PC-3 (cell line): ENCODE results near the gene PIM3. TPM values are rescaled to one million over a fixed set of nuclear protein-coding genes. Genes with fewer than 3 reads are reported as not detected.

ENCODE experiments used
- ATAC-seq: fragments of 200-7000 bp; cut with Tn5 transposase; 2 replicates; pipeline ENCODE4 v1.9.1; 2020; ENCODE audit warnings: mild to moderate bottlenecking, moderate library complexity
- BruUV-seq: library from RNA; stranded (reverse); fragments of 400-500 nt; replicated peaks from 2 replicates; lab custom pipeline; 2021; lab: Mats Ljungman, UMichigan
- CTCF ChIA-PET: fragments of 300-600 bp; sonication (Branson Sonifier 250); formaldehyde crosslinking; loops from one replicate; lab custom pipeline; 2022; ENCODE audit warnings: antibody characterized with exemption; lab: Charles Lee
- POLR2A ChIA-PET: fragments of 300-600 bp; sonication (Branson Sonifier 250); formaldehyde crosslinking; loops from one replicate; lab custom pipeline; 2022; ENCODE audit warnings: antibody characterized with exemption; ENCODE audit not compliant: unreplicated experiment; lab: Charles Lee
- DNase-seq: peaks from one replicate; pipeline ENCODE4 v3.0.0-alpha.2; 2015
- H2AFZ ChIP-seq: fragments of 300-600 bp; sonication (generic); 2 replicates; pipeline ENCODE4 v1.6.0; 2016; ENCODE audit warnings: antibody characterized with exemption, low read length
- H3F3A ChIP-seq: fragments of 300-600 bp; sonication (generic); one replicate; pipeline ENCODE4 v1.6.0; 2017; ENCODE audit warnings: antibody characterized with exemption, low read length, control low read depth, mild to moderate bottlenecking; ENCODE audit not compliant: unreplicated experiment
- H3K27ac ChIP-seq: fragments of 300-600 bp; sonication (generic); 2 replicates; pipeline ENCODE4 v1.5.1; 2016; ENCODE audit warnings: mild to moderate bottlenecking, low read length
- H3K27me3 ChIP-seq: fragments of 300-600 bp; sonication (generic); 2 replicates; pipeline ENCODE4 v1.6.1; 2016; ENCODE audit warnings: low read length, mixed read lengths
- H3K36me3 ChIP-seq: fragments of 300-600 bp; sonication (generic); 2 replicates; pipeline ENCODE4 v1.6.1; 2016; ENCODE audit warnings: low read depth, mixed run types, low read length, mixed read lengths
- H3K4me1 ChIP-seq: fragments of 300-600 bp; sonication (generic); 2 replicates; pipeline ENCODE4 v1.5.1; 2016; ENCODE audit warnings: low read length; ENCODE audit not compliant: insufficient read depth
- H3K4me2 ChIP-seq: fragments of 300-600 bp; sonication (generic); 2 replicates; pipeline ENCODE4 v1.6.0; 2016; ENCODE audit warnings: low read length
- H3K4me3 ChIP-seq: fragments of 300-600 bp; sonication (generic); 2 replicates; pipeline ENCODE4 v1.5.1; 2016; ENCODE audit warnings: mild to moderate bottlenecking, low read length, mixed read lengths
- H3K79me2 ChIP-seq: fragments of 300-600 bp; sonication (generic); 2 replicates; pipeline ENCODE4 v1.6.1; 2017; ENCODE audit warnings: low read length, mixed read lengths
- H3K9ac ChIP-seq: fragments of 300-600 bp; sonication (generic); 2 replicates; pipeline ENCODE4 v1.6.0; 2016; ENCODE audit warnings: mild to moderate bottlenecking, low read length
- H3K9me2 ChIP-seq: fragments of 300-600 bp; sonication (generic); replicated peaks from 2 replicates; pipeline ENCODE4 v1.6.1; 2016; ENCODE audit warnings: mixed run types, low read length, mixed read lengths
- H3K9me3 ChIP-seq: fragments of 300-600 bp; sonication (generic); 2 replicates; pipeline ENCODE4 v1.6.1; 2016; ENCODE audit warnings: low read length, mixed read lengths
- H4K20me1 ChIP-seq: fragments of 300-600 bp; sonication (generic); 2 replicates; pipeline ENCODE4 v1.6.1; 2016; ENCODE audit warnings: low read length, mixed read lengths
- EZH2 ChIP-seq: fragments of 300-600 bp; sonication (generic); IDR thresholded peaks from one replicate; pipeline ENCODE4 v1.6.1; 2017; ENCODE audit warnings: antibody characterized with exemption, mild to moderate bottlenecking, low read length; ENCODE audit not compliant: unreplicated experiment
- EZH2phosphoT487 ChIP-seq: fragments of 300-600 bp; sonication (generic); IDR thresholded peaks from 2 replicates; pipeline ENCODE4 v1.6.1; 2018; ENCODE audit warnings: mild to moderate bottlenecking, antibody characterized with exemption, low read length, borderline replicate concordance
- intact Hi-C: fragments of 100-400 bp; cut with micrococcal nuclease; formaldehyde crosslinking; loops from 2 replicates; pipeline ENCODE4 v1.9.0; 2023
- total RNA-seq: library from RNA; depleted of rRNA; stranded (reverse); fragments of >200 nt; gene quantifications from 2 replicates; pipeline ENCODE4 v1.2.3, GENCODE V29; 2014
- TF ChIP-seq, protein P1 (sequence below): fragments of 300-600 bp; sonication (generic); conservative IDR thresholded peaks from 2 replicates; pipeline ENCODE4 v1.5.1; 2017; ENCODE audit warnings: antibody characterized with exemption, low read depth, mild to moderate bottlenecking, low read length

PIM3 gene
- total RNA-seq, 1 experiment from 2014 or later: 61.7 TPM

DNA sequence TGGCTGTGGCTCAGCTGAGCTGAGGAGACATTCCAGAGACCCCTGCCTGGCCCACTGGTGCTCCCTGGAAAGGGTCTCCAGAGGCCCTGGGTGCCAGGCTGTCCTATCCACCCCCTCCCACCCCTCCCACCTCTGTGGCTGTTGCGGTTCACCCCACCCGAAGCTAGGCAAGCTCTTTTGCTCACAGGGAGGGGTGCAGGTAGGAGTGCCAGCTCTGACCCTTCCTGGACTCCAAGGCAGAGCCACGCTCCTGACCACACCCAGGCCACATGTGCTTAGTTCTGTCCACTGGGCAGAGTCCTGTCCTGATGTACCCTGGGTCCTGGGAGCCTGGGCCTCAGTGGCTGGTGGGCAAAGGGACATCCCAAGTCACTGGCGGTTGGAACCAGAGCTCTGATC is 35.5 kb downstream of the PIM3 start:
- no peak overlapping the region for H3K9ac ChIP-seq

DNA sequence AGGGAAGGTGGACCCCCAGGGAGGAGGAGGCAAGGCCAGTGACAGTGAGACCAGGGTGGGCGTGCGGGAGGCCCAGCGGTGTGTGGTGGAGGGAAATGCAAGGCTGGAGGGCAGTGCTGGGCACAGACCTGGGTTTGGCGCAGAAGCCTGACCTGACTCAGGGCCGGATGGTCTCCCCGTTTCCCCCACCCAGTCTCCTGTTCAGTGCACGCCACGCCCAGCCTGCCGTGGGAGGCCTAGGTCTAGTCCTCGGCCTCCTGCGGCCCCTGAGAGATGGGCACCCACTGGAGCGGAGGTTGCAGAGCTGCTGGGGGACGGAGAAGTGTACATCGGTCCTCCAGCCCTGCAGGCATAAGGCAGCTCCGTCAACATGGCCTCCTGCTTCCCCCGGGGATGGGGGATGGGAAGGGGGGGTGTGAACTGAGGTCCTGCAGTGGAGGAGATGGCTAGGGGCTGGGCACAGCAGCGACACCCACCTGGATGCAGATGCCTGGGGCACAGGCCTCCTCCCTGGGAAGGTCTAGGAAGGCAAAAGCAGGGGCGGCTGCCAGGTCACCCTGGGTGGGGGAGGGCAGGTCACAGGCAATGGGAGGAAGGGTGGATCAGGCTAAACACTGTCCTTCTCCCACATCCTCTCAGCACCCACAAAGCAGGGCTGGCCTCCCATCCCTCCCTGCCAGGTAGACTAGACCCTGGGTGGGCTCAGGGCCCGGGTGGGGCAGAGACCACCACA is 36.1 kb downstream of the PIM3 start:
- TF ChIP-seq, protein P1, sequence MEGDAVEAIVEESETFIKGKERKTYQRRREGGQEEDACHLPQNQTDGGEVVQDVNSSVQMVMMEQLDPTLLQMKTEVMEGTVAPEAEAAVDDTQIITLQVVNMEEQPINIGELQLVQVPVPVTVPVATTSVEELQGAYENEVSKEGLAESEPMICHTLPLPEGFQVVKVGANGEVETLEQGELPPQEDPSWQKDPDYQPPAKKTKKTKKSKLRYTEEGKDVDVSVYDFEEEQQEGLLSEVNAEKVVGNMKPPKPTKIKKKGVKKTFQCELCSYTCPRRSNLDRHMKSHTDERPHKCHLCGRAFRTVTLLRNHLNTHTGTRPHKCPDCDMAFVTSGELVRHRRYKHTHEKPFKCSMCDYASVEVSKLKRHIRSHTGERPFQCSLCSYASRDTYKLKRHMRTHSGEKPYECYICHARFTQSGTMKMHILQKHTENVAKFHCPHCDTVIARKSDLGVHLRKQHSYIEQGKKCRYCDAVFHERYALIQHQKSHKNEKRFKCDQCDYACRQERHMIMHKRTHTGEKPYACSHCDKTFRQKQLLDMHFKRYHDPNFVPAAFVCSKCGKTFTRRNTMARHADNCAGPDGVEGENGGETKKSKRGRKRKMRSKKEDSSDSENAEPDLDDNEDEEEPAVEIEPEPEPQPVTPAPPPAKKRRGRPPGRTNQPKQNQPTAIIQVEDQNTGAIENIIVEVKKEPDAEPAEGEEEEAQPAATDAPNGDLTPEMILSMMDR: no peak
- TF ChIP-seq EZH2phosphoT487 (no peak), EZH2 (no peak)
- Histone ChIP-seq H2AFZ (no peak overlapping the region), H3K4me3 (no peak overlapping the region), H3K9ac (no peak overlapping the region), H3F3A (no peaks in the 10 kb centered on the region), H3K4me2 (no peak overlapping the region), H3K9me2 (no peaks in the 10 kb centered on the region), H4K20me1 (no peaks in the 10 kb centered on the region), H3K9me3 (no peaks in the 10 kb centered on the region), H3K79me2 (no peaks in the 10 kb centered on the region), H3K4me1 (no peaks in the 10 kb centered on the region), H3K27me3 (no peaks in the 10 kb centered on the region), H3K36me3 (no peaks in the 10 kb centered on the region), H3K27ac (no peak overlapping the region)
- BruUV-seq: no TSS peak
- ATAC-seq: no peak
- intact Hi-C loops: no loop called here
- ChIA-PET POLR2A (no interaction called here), CTCF (no interaction called here)
- DNase-seq: no peak

More for the DNA sequence above, 35.5 kb downstream of the PIM3 start:
- H2AFZ ChIP-seq: no peak overlapping the region
- POLR2A ChIA-PET: no interaction called here
- H3K4me3 ChIP-seq: no peak overlapping the region
- H3F3A ChIP-seq: no peaks in the 10 kb centered on the region
- no peak for DNase-seq
- no peaks in the 10 kb centered on the region for H3K79me2 ChIP-seq
- H3K36me3 ChIP-seq: no peaks in the 10 kb centered on the region
- no peaks in the 10 kb centered on the region for H3K27me3 ChIP-seq
- H3K9me2 ChIP-seq: no peaks in the 10 kb centered on the region
- no peak overlapping the region for H3K27ac ChIP-seq
- no peaks in the 10 kb centered on the region for H4K20me1 ChIP-seq
- intact Hi-C loops: no loop called here
- CTCF ChIA-PET: no interaction called here
- TF ChIP-seq, protein P1: no peak
- TF ChIP-seq EZH2phosphoT487 (no peak), EZH2 (no peak)
- peaks cover 3% of the 10 kb centered on the region; the same call in 1 of the 2 replicates for H3K9me3 ChIP-seq
- no peak overlapping the region for H3K4me2 ChIP-seq
- no TSS peak for BruUV-seq
- no peaks in the 10 kb centered on the region for H3K4me1 ChIP-seq
- no peak for ATAC-seq

DNA sequence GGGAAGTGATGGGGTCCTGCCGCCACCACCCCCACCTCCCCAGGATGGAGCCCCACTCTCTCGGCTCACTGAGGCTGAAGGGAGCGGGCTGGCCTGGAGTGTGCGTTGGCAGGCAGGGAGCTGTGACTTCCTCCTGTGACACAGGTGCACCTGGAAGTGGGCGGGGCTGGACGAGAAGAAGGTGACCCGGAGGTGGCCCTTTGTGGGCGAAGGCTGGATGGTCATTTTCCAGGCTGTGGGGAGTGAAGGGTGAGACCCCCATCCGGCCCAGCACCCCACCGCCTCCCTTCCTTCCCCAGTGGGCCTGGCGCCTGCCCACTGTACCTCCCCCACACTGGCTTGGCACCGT is 36.7 kb downstream of the PIM3 start:
- H3K9me2 ChIP-seq: no peaks in the 10 kb centered on the region
- intact Hi-C loops: no loop called here
- H3K27ac ChIP-seq: no peak overlapping the region
- H3K9ac ChIP-seq: no peak overlapping the region
- no peaks in the 10 kb centered on the region for H3K27me3 ChIP-seq
- no peak overlapping the region for H3K4me2 ChIP-seq
- H2AFZ ChIP-seq: no peak overlapping the region
- H3K36me3 ChIP-seq: no peaks in the 10 kb centered on the region
- no TSS peak for BruUV-seq
- no peak for ATAC-seq
- H3K4me1 ChIP-seq: no peaks in the 10 kb centered on the region
- no peaks in the 10 kb centered on the region for H3F3A ChIP-seq
- no peaks in the 10 kb centered on the region for H4K20me1 ChIP-seq
- H3K9me3 ChIP-seq: no peaks in the 10 kb centered on the region
- no peaks in the 10 kb centered on the region for H3K79me2 ChIP-seq
- ChIA-PET POLR2A (no interaction called here), CTCF (no interaction called here)
- TF ChIP-seq, protein P1: no peak
- no peak for TF ChIP-seq EZH2
- TF ChIP-seq EZH2phosphoT487: no peak
- DNase-seq: no peak
- H3K4me3 ChIP-seq: no peak overlapping the region
